Measurements from ENCODE around the gene PLEKHA5.

GRCh38 chr12:19223695-19224094 lies 94.2 kb downstream of the PLEKHA5 start:
- TF ChIP-seq CTCF (IDR thresholded peaks at IDR 0.05) = no peak
- TF ChIP-seq POLR2AphosphoS5 (IDR thresholded peaks at IDR 0.05) = no peak
